AG10803 (cell line): ENCODE measurements around the gene PPOX.

Experiments
- DNase-seq: peaks from one replicate; pipeline ENCODE4 v3.0.0; 2010; ENCODE audit warnings: low read depth
- H3K4me3 ChIP-seq: 2 replicates; pipeline ENCODE4 v1.5.1; 2011; ENCODE audit warnings: mild to moderate bottlenecking, low read length, control low read depth
- TF ChIP-seq, protein P1 (sequence below): conservative IDR thresholded peaks from 2 replicates; pipeline ENCODE4 v1.5.1; 2011; ENCODE audit warnings: mild to moderate bottlenecking, low read length, control low read depth, inconsistent platforms

The PPOX gene

DNA sequence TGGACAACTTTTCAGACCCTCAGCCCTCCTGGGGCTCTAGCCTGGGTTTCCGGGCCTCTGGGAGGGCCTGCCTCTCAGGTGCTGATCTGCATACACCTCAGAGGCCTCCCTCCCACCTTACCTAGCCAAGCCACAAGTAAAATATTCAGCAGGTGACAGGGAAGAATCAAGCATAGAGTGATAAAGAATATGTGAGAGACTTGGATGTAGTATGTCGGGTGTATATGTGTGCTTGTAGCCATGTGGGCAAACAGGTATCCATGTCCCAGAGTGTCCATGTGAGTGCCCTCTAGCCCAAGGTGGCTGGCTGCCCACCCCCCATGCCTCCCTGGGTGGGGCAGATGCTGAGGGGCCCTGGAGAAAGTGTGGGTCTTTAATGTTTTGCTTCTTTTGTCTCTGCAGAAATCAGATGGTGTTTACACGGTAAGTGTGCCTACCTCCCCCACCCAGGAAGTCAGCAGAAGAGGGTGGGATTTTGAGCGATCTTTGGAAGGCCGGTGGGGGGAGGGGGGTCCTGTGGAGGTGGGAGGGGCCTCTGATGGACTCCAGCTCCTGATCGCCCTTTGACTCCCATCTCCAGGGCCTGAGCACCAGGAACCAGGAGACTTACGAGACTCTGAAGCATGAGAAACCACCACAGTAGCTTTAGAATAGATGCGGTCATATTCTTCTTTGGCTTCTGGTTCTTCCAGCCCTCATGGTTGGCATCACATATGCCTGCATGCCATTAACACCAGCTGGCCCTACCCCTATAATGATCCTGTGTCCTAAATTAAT, 52.3 kb downstream of the PPOX start:
- TF ChIP-seq, protein P1, sequence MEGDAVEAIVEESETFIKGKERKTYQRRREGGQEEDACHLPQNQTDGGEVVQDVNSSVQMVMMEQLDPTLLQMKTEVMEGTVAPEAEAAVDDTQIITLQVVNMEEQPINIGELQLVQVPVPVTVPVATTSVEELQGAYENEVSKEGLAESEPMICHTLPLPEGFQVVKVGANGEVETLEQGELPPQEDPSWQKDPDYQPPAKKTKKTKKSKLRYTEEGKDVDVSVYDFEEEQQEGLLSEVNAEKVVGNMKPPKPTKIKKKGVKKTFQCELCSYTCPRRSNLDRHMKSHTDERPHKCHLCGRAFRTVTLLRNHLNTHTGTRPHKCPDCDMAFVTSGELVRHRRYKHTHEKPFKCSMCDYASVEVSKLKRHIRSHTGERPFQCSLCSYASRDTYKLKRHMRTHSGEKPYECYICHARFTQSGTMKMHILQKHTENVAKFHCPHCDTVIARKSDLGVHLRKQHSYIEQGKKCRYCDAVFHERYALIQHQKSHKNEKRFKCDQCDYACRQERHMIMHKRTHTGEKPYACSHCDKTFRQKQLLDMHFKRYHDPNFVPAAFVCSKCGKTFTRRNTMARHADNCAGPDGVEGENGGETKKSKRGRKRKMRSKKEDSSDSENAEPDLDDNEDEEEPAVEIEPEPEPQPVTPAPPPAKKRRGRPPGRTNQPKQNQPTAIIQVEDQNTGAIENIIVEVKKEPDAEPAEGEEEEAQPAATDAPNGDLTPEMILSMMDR: no peak
- no peak for DNase-seq
- H3K4me3 ChIP-seq: no peak overlapping the region

DNA sequence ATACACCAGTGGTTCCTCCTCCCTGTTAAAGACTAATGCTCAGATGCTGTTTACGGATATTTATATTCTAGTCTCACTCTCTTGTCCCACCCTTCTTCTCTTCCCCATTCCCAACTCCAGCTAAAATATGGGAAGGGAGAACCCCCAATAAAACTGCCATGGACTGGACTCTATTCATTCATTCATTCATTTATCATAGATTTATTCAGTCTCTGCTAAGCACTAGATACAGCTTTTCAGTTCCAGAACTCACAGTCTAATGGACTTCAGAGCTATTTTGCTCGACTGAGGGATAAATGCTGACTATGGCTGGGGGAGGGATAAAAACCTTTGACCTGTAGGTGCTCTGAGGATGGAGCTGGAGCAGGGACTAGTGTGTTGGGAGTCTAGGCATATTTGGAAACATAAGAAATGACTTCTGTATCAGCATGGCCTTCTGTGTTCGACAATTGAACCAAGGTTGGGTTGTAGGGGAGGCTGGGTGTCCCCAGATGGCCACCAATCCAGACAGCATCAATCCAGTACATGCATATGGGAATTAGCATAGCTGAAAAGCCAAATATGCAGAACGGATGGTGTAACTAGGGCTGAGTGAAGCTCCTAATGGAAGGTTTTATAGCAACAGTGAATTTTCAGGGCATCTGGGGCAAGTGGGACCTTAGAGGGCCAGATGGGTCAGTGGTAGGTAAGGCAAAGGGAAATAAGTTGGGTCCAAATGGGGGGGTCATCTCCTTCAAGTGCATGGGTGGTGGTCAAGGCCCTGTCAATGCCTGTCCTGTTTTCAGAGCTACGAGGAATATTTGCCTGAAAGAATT, 53.1 kb downstream of the PPOX start:
- no peak for DNase-seq
- H3K4me3 ChIP-seq: no peak overlapping the region
- TF ChIP-seq, protein P1: no peak

DNA sequence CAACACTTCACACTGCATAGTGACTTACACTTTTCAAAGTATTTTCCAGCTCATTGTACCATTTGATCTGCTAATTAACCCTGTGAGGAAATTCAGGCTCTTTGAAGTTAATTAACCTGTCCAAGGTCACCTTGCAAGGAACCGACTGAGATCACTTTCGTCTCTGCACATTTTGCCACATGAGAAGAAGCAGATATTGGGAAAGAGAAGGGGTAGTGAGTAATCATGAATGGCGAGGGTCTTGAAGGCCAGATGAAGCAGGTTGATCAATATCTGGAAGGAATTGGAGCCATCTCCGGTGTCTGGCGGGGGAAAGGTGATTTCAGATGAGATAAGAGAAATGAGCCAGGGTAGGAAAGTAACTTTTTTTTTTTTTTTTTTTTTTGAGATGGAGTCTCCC, 53.8 kb downstream of the PPOX start:
- TF ChIP-seq, protein P1: no peak
- no peak overlapping the region for H3K4me3 ChIP-seq
- no peak for DNase-seq
